Measurements from ENCODE around the gene DUSP11.

GRCh38 chr2:73823416-73823815 is 43.5 kb upstream of the DUSP11 start:
- TF ChIP-seq CTCF (conservative IDR thresholded peaks at IDR 0.05; ENCODE audit: low read depth, low read length) (no peak), EZH2phosphoT487 (IDR thresholded peaks at IDR 0.05; ENCODE audit: borderline replicate concordance, low read length) (no peak), EZH2 (IDR thresholded peaks at IDR 0.05; ENCODE audit: low read length, unreplicated experiment) (no peak)

Measured in PC-3 (cell line).